Ascending aorta (tissue), 2 donors: Measurements from ENCODE around the gene P2RX1. TPM values are rescaled to one million over a fixed set of nuclear protein-coding genes. Genes with fewer than 3 reads are reported as not detected.
"Not testable (repeated sequence)": the region's sequence is repeated elsewhere in the genome, so short reads cannot be mapped to it uniquely, and the experiment has no call there.

ENCODE experiments used
- DNase-seq, 2 donors: peaks; one replicate each; pipeline ENCODE4 v3.0.0-alpha.2; 2019; ENCODE audit warnings: low spot score in 2 of 2
- H3K27ac ChIP-seq, 2 donors: fragments of 200-600 bp; sonication (generic); one replicate each; pipeline ENCODE4 v1.5.1; 2016 to 2017; ENCODE audit warnings: mild to moderate bottlenecking in 1 of 2
- H3K27me3 ChIP-seq: fragments of 200-600 bp; sonication (generic); one replicate; pipeline ENCODE4 v1.5.1; 2017
- H3K36me3 ChIP-seq, 2 donors: fragments of 200-600 bp; sonication (generic); one replicate each; pipeline ENCODE4 v1.5.1; 2016
- H3K4me1 ChIP-seq, 2 donors: fragments of 200-600 bp; sonication (generic); one replicate each; pipeline ENCODE4 v1.5.1; 2016 to 2017; ENCODE audit warnings: mild to moderate bottlenecking in 1 of 2
- H3K4me3 ChIP-seq, 2 donors: fragments of 200-600 bp; sonication (generic); one replicate each; pipeline ENCODE4 v1.5.1; 2016 to 2017; ENCODE audit warnings: mild to moderate bottlenecking in 1 of 2
- H3K9me3 ChIP-seq, 2 donors: fragments of 200-600 bp; sonication (generic); one replicate each; pipeline ENCODE4 v1.5.1; 2016
- CTCF ChIP-seq, 3 experiments: fragments of 200-600 bp in 2 of 3; fragments of 450-650 bp in 1 of 3; sonication (generic) in 2 of 3; IDR thresholded peaks; one replicate each; pipeline ENCODE4 v1.5.1; 2016 to 2019; ENCODE audit warnings: antibody characterized with exemption in 3 of 3, mild to moderate bottlenecking in 1 of 3, moderate library complexity in 1 of 3
- intact Hi-C: fragments of 100-400 bp; cut with DNase I; formaldehyde crosslinking; loops from one replicate; pipeline ENCODE4 v1.15.1; 2023
- total RNA-seq: library from RNA; depleted of rRNA; stranded (reverse); fragments of >200 nt; gene quantifications from one replicate; pipeline ENCODE4 v1.1.0, GENCODE V29; 2016

The P2RX1 gene
- total RNA-seq, 1 donor from 2014 or later: not detected

DNA sequence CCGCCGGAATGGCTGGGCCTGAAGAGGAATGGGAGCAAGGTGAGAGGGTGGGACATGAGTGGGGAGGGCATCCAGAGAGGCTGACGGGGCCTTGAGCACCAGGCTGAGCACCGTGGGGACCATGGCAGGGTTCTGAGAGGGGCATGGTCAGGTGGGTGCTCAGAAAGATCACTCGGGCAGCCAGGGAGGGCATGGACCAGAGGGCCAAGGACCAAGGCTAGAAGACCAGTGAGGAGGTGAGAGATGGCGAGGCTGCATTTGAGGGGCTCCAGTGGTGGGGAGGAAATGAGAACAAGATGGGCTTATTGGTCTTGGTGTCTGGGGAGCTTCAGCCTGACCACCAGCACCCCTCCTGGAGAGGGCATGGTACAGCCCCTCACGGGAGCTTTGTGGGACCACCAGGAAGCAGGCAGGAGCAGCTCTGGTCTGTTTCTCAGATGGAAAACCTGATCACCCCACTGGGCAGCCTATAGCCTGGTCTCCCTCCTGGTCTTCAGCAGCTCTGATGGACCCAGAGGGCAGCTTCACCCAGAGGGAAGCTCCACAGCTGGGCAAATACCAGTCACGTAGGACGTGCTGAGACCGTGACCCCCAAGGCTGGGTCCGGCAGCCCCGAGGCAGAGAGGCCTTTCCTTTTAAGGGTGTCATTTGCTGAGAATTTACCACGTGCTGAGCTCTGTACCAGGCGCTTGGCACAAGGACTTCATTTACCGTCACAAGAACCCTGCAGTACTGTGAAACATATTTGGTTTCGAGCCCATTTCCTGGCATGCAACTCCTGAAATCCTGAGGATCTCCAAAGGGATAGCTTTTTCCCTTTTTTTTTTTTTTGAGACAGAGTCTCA, 58.8 kb downstream of the P2RX1 start:
- no peak for DNase-seq
- peaks cover 9 to 23% of the 10 kb centered on the region in 2 donors for H3K36me3 ChIP-seq

GRCh38 chr17:3854204-3854603, 62.1 kb downstream of the P2RX1 start:
- H3K4me1 ChIP-seq, DNase-seq, H3K4me3 ChIP-seq, H3K27me3 ChIP-seq, H3K27ac ChIP-seq, intact Hi-C loops, H3K9me3 ChIP-seq, H3K36me3 ChIP-seq: not testable (repeated sequence)

More for the DNA sequence above, 58.8 kb downstream of the P2RX1 start:
- intact Hi-C loops: no loop called here
- H3K4me1 ChIP-seq: no peaks in the 10 kb centered on the region
- H3K27me3 ChIP-seq: no peaks in the 10 kb centered on the region
- H3K4me3 ChIP-seq: no peak overlapping the region
- no peak overlapping the region for H3K27ac ChIP-seq
- H3K9me3 ChIP-seq: no peaks in the 10 kb centered on the region
- no peak for TF ChIP-seq CTCF (IDR thresholded peaks at IDR 0.05)

DNA sequence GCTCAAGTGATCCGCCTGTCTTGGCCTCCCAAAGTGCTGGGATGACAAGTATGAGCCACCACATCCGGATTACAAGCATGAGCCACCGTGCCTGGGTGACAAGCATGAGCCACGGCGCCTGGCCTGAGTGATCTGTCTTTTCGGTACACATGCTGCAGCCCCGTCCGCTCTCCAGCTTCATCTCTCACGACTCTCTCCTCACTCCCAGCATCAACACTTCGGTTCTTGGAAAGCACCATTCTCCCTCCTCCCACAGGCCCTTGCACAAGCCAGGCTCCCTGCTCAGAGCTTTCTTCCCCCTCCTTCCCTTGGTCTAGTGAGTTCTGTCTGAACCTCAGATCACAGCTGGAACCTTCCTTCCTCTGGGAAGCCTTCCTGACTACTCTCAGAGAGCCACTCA, 63.7 kb downstream of the P2RX1 start:
- H3K9me3 ChIP-seq: no peaks in the 10 kb centered on the region
- H3K36me3 ChIP-seq: no peaks in the 10 kb centered on the region
- H3K27ac ChIP-seq: no peak overlapping the region
- TF ChIP-seq CTCF (IDR thresholded peaks at IDR 0.05): no peak
- no peaks in the 10 kb centered on the region for H3K4me1 ChIP-seq
- intact Hi-C loops: no loop called here
- H3K4me3 ChIP-seq: no peak overlapping the region
- no peak for DNase-seq
- H3K27me3 ChIP-seq: no peaks in the 10 kb centered on the region

DNA sequence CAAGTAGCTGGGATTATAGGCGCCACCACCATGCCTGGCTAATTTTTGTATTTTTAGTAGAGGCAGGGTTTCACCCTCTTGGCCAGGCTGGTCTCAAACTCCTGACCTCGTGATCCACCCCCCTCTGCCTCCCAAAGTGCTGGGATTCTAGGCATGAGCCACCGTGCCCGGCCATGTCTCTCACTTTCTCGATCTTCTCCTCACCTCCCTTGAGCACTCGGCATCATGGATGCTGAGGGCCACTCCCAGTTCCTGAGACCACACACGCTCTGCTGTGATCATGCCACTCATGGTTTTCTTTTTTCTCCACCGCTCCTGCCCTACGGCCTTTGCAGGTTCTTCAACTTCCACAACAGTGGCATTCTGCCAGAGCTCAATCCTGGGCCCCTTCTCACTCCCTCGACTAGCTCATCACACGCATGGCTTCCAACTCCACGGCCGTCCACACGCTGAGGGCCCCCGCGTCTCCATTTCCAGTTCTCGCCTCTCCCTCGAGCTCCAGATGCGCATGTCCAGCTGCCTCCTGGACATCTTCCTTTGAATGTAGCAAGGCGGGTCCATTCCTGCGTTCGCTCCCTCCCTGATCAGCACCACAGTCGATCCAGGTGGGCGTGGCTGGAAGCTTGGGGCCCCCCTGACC, 64.7 kb downstream of the P2RX1 start:
- H3K36me3 ChIP-seq: no peaks in the 10 kb centered on the region
- intact Hi-C loops: no loop called here
- DNase-seq: no peak

GRCh38 chr17:3848229-3848835, 67.9 kb downstream of the P2RX1 start:
- Histone ChIP-seq H3K4me1 (peaks cover 0 to 11% of the 10 kb centered on the region in 2 donors), H3K9me3 (no peaks in the 10 kb centered on the region), H3K4me3 (no peak overlapping the region), H3K36me3 (no peaks in the 10 kb centered on the region), H3K27ac (no peak overlapping the region), H3K27me3 (no peaks in the 10 kb centered on the region)
- no peak for TF ChIP-seq CTCF (IDR thresholded peaks at IDR 0.05)
- intact Hi-C loops: loop anchor here (5.0 to 10.0 kb wide), 4 partner anchors 44 to 224 kb away; partner anchors contain the start of genes CAMKK1, EMC6 and TAX1BP3
- no peak for DNase-seq

More for the DNA sequence above, 64.7 kb downstream of the P2RX1 start:
- Histone ChIP-seq H3K9me3 (no peaks in the 10 kb centered on the region), H3K27ac (no peak overlapping the region), H3K4me1 (no peaks in the 10 kb centered on the region), H3K27me3 (no peaks in the 10 kb centered on the region), H3K4me3 (no peak overlapping the region)
- no peak for TF ChIP-seq CTCF (IDR thresholded peaks at IDR 0.05)
